ENCODE measurements around the gene HMX1.

DNA sequence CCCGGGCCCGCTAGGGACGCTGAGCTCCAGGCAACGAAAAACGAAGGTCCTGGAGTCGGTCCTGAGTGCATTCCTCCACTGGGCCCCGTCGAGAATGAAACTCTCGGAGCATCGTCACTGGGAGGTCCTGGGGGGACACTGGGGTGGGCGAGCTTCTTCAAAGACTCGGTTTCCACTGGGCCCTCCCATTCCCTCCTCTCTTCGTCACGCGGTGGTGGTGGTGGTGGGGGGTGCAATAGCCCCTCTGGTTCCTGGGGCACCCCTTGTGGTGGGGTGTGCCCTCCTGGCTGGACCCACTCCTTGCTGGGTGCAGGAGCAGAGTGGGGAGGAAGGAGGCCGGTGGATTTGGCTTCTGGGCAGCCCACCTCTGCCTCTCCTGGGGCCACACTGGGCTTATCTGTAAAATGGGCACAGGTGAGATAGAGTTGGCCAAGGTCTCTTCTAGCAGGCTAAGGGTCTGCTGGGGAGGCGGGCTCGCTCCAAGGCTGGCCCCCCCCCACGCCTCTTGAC is 12.9 kb downstream of the HMX1 start:
- TF ChIP-seq CTCF (IDR thresholded peaks at IDR 0.05; ENCODE audit: insufficient read depth, low read length): no peak
- TF ChIP-seq GABPA (IDR thresholded peaks at IDR 0.05; ENCODE audit: low read depth): no peak
